Neural cell (in vitro differentiated cells): Measurements from ENCODE around the gene TLL1. TPM values are rescaled to one million over a fixed set of nuclear protein-coding genes. Genes with fewer than 3 reads are reported as not detected.

Experiments
- H2AFZ ChIP-seq: fragments of 200-600, 300-800 bp; sonication (generic), shearing (Covaris generic); 2 replicates; pipeline ENCODE4 v1.6.0; 2014; ENCODE audit warnings: low read depth, mild to moderate bottlenecking, antibody characterized with exemption, low read length, moderate library complexity
- H3F3A ChIP-seq: fragments of 200-600 bp; shearing (Covaris generic); 2 replicates; pipeline ENCODE4 v1.6.1; 2016; ENCODE audit warnings: mild to moderate bottlenecking, moderate library complexity, mixed read lengths, antibody characterized with exemption, low read length; ENCODE audit not compliant: insufficient read depth, poor library complexity, severe bottlenecking
- H3K27ac ChIP-seq: fragments of 200-600, 300-800 bp; sonication (generic), shearing (Covaris generic); 2 replicates; pipeline ENCODE4 v1.5.1; 2014; ENCODE audit warnings: mild to moderate bottlenecking, low read length, moderate library complexity
- H3K27me3 ChIP-seq: fragments of 300-800, 200-600 bp; sonication (generic), shearing (Covaris generic); 2 replicates; pipeline ENCODE4 v1.6.0; 2014; ENCODE audit warnings: mild to moderate bottlenecking, low read depth, low read length, moderate library complexity; ENCODE audit not compliant: insufficient read depth
- H3K36me3 ChIP-seq: fragments of 300-800, 200-600 bp; sonication (generic), shearing (Covaris generic); 2 replicates; pipeline ENCODE4 v1.5.1; 2014; ENCODE audit warnings: mild to moderate bottlenecking, antibody characterized with exemption, low read length, moderate library complexity; ENCODE audit not compliant: insufficient read depth
- H3K4me2 ChIP-seq: fragments of 300-800, 200-600 bp; sonication (generic), shearing (Covaris generic); 2 replicates; pipeline ENCODE4 v1.6.0; 2014; ENCODE audit warnings: mild to moderate bottlenecking, low read length
- H3K4me3 ChIP-seq: fragments of 300-800, 200-600 bp; sonication (generic), shearing (Covaris generic); 2 replicates; pipeline ENCODE4 v1.5.1; 2014; ENCODE audit warnings: mild to moderate bottlenecking, low read length, moderate library complexity
- H3K79me2 ChIP-seq: fragments of 200-600 bp; shearing (Covaris generic); replicated peaks from 2 replicates; pipeline ENCODE4 v1.6.0; 2014; ENCODE audit warnings: mild to moderate bottlenecking, low read length, moderate library complexity; ENCODE audit not compliant: insufficient read depth
- H3K9ac ChIP-seq: fragments of 300-800, 200-600 bp; sonication (generic), shearing (Covaris generic); 2 replicates; pipeline ENCODE4 v1.6.1; 2016; ENCODE audit warnings: mild to moderate bottlenecking, low read length, mixed read lengths
- H3K9me2 ChIP-seq: fragments of 200-600 bp; shearing (Covaris generic); 2 replicates; pipeline ENCODE4 v1.6.1; 2016; ENCODE audit warnings: mild to moderate bottlenecking, low read length, mixed read lengths; ENCODE audit not compliant: insufficient read depth
- H3K9me3 ChIP-seq: fragments of 200-600, 300-800 bp; sonication (generic), shearing (Covaris generic); 2 replicates; pipeline ENCODE4 v1.6.1; 2016; ENCODE audit warnings: mild to moderate bottlenecking, mixed run types, low read length, moderate library complexity, mixed read lengths
- H4K20me1 ChIP-seq: fragments of 200-600 bp; shearing (Covaris generic); 2 replicates; pipeline ENCODE4 v1.6.1; 2016; ENCODE audit warnings: mild to moderate bottlenecking, mixed run types; ENCODE audit not compliant: insufficient read depth
- EP300 ChIP-seq: fragments of 450-650 bp; conservative IDR thresholded peaks from 2 replicates; pipeline ENCODE4 v1.6.1; 2014; ENCODE audit warnings: antibody characterized with exemption, mild to moderate bottlenecking, moderate library complexity; ENCODE audit not compliant: poor library complexity, severe bottlenecking
- EZH2 ChIP-seq: fragments of 200-600, 300-800 bp; shearing (Covaris generic), sonication (generic); IDR thresholded peaks from 2 replicates; pipeline ENCODE4 v1.6.1; 2014; ENCODE audit warnings: antibody characterized with exemption, low read length, borderline replicate concordance, mild to moderate bottlenecking; ENCODE audit not compliant: insufficient read depth, poor library complexity, severe bottlenecking
- MXI1 ChIP-seq: fragments of 450-650 bp; conservative IDR thresholded peaks from 2 replicates; pipeline ENCODE4 v1.6.1; 2014; ENCODE audit warnings: antibody characterized with exemption, mild to moderate bottlenecking; ENCODE audit not compliant: poor library complexity, severe bottlenecking
- POLR2AphosphoS5 ChIP-seq: IDR thresholded peaks from 2 replicates; pipeline ENCODE4 v1.6.1; 2012
- RAD21 ChIP-seq: fragments of 450-650 bp; conservative IDR thresholded peaks from 2 replicates; pipeline ENCODE4 v1.6.1; 2014; ENCODE audit warnings: antibody characterized with exemption, mild to moderate bottlenecking, moderate library complexity
- SMC3 ChIP-seq: fragments of 450-650 bp; conservative IDR thresholded peaks from 2 replicates; pipeline ENCODE4 v1.6.1; 2014; ENCODE audit warnings: antibody characterized with exemption, mild to moderate bottlenecking, moderate library complexity; ENCODE audit not compliant: poor library complexity
- TAF1 ChIP-seq: IDR thresholded peaks from 2 replicates; pipeline ENCODE4 v1.6.1; 2012; ENCODE audit warnings: low read depth
- polyA plus RNA-seq: library from polyadenylated mRNA; depleted of rRNA; stranded (reverse); fragments of >200 nt; gene quantifications from 2 replicates; pipeline ENCODE4 v1.2.3, GENCODE V29; 2014
- TF ChIP-seq, protein P1 (sequence below): IDR thresholded peaks from 2 replicates; pipeline ENCODE4 v1.6.1; 2012; ENCODE audit warnings: borderline replicate concordance
- TF ChIP-seq, protein P2 (sequence below): fragments of 450-650 bp; IDR thresholded peaks from 2 replicates; pipeline ENCODE4 v1.5.1; 2014; ENCODE audit warnings: antibody characterized with exemption, mild to moderate bottlenecking, moderate library complexity; ENCODE audit not compliant: poor library complexity, severe bottlenecking

TLL1 gene
- polyA plus RNA-seq, 1 donor from 2014 or later, result not detected

DNA sequence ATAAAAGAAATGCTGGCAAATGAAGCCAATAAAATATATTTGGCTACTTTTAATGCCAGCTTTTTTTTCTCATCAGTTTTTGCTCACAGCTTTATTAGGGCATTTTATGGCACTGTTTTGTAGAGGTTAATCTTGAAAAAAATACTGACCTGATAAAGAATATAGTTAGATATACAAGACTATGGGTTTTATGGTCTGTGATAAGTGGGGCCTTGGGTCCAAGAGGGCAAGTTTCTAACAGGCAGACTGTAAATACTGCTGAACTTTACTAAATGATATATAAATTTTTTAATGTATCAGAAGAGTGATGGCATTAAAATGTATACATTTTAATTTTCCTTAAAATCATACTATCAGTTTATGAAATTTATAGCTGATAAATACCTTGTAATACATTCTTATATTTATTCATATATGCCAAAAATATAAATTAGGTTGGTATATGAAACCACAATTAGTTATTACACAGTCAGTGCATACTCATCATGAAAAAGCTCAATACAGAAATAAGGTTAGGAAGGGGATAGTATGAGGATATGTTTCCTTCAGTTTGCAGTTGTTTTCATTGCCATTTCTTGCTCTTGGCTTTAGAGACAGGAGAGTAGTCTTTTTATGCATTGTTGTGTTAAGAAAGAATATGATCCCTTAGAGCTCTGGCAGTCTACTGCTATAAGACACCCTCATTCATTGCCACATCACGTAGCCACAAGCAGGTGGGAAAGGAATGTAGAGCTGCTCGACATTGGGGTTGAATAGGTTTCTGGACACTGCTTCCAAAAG, 146.6 kb downstream of the TLL1 start:
- Histone ChIP-seq H3K27me3 (no peaks in the 10 kb centered on the region), H2AFZ (no peak overlapping the region), H4K20me1 (no peaks in the 10 kb centered on the region), H3K27ac (no peak overlapping the region), H3K9me3 (no peaks in the 10 kb centered on the region), H3K36me3 (no peaks in the 10 kb centered on the region), H3F3A (no peaks in the 10 kb centered on the region), H3K9me2 (no peaks in the 10 kb centered on the region), H3K9ac (no peak overlapping the region), H3K79me2 (no peaks in the 10 kb centered on the region), H3K4me3 (no peak overlapping the region), H3K4me2 (no peak overlapping the region)
- TF ChIP-seq TAF1, result no peak
- TF ChIP-seq EZH2, result no peak
- TF ChIP-seq MXI1, result no peak

DNA sequence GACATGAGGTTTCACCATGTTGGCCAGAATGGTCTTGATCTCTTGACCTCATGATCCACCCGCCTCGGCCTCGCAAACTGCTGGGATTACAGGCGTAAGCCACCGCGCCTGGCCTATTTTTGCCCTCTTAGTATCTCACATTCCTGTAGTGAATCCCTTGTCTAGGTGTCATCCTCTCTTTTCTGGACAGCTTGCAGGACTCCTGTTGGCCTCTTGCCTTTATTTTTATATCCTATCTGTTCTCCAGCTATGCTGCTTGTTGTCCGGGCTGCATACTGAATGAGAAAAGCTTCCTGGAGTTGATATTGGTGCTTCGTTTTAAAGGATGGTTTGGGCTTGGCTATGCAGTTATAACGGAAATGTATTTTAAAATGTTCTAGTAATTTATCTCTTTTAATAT, 148.6 kb downstream of the TLL1 start:
- H4K20me1 ChIP-seq, result no peaks in the 10 kb centered on the region
- H3K9ac ChIP-seq, result no peak overlapping the region
- no peak overlapping the region for H2AFZ ChIP-seq
- TF ChIP-seq SMC3 (no peak), TAF1 (no peak), POLR2AphosphoS5 (no peak), EZH2 (no peak), MXI1 (no peak), RAD21 (no peak), EP300 (no peak)
- TF ChIP-seq, protein P1, sequence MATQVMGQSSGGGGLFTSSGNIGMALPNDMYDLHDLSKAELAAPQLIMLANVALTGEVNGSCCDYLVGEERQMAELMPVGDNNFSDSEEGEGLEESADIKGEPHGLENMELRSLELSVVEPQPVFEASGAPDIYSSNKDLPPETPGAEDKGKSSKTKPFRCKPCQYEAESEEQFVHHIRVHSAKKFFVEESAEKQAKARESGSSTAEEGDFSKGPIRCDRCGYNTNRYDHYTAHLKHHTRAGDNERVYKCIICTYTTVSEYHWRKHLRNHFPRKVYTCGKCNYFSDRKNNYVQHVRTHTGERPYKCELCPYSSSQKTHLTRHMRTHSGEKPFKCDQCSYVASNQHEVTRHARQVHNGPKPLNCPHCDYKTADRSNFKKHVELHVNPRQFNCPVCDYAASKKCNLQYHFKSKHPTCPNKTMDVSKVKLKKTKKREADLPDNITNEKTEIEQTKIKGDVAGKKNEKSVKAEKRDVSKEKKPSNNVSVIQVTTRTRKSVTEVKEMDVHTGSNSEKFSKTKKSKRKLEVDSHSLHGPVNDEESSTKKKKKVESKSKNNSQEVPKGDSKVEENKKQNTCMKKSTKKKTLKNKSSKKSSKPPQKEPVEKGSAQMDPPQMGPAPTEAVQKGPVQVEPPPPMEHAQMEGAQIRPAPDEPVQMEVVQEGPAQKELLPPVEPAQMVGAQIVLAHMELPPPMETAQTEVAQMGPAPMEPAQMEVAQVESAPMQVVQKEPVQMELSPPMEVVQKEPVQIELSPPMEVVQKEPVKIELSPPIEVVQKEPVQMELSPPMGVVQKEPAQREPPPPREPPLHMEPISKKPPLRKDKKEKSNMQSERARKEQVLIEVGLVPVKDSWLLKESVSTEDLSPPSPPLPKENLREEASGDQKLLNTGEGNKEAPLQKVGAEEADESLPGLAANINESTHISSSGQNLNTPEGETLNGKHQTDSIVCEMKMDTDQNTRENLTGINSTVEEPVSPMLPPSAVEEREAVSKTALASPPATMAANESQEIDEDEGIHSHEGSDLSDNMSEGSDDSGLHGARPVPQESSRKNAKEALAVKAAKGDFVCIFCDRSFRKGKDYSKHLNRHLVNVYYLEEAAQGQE, result no peak
- TF ChIP-seq, protein P2, sequence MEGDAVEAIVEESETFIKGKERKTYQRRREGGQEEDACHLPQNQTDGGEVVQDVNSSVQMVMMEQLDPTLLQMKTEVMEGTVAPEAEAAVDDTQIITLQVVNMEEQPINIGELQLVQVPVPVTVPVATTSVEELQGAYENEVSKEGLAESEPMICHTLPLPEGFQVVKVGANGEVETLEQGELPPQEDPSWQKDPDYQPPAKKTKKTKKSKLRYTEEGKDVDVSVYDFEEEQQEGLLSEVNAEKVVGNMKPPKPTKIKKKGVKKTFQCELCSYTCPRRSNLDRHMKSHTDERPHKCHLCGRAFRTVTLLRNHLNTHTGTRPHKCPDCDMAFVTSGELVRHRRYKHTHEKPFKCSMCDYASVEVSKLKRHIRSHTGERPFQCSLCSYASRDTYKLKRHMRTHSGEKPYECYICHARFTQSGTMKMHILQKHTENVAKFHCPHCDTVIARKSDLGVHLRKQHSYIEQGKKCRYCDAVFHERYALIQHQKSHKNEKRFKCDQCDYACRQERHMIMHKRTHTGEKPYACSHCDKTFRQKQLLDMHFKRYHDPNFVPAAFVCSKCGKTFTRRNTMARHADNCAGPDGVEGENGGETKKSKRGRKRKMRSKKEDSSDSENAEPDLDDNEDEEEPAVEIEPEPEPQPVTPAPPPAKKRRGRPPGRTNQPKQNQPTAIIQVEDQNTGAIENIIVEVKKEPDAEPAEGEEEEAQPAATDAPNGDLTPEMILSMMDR, result no peak
- H3K9me3 ChIP-seq, result no peaks in the 10 kb centered on the region
- H3K9me2 ChIP-seq, result no peaks in the 10 kb centered on the region
- H3K4me3 ChIP-seq, result no peak overlapping the region
- H3K4me2 ChIP-seq, result no peak overlapping the region
- no peaks in the 10 kb centered on the region for H3K27me3 ChIP-seq
- H3K79me2 ChIP-seq, result no peaks in the 10 kb centered on the region
- no peaks in the 10 kb centered on the region for H3F3A ChIP-seq
- H3K27ac ChIP-seq, result no peak overlapping the region
- H3K36me3 ChIP-seq, result no peaks in the 10 kb centered on the region
